Femur (tissue), 1 donor: Measurements from ENCODE around the gene TMPRSS12.
"Not testable (repeated sequence)": the region's sequence is repeated elsewhere in the genome, so short reads cannot be mapped to it uniquely, and the experiment has no call there.

Experiments used
- DNase-seq: peaks from one replicate; pipeline ENCODE4 v3.0.0-alpha.2; 2017

Gene TMPRSS12, protein sequence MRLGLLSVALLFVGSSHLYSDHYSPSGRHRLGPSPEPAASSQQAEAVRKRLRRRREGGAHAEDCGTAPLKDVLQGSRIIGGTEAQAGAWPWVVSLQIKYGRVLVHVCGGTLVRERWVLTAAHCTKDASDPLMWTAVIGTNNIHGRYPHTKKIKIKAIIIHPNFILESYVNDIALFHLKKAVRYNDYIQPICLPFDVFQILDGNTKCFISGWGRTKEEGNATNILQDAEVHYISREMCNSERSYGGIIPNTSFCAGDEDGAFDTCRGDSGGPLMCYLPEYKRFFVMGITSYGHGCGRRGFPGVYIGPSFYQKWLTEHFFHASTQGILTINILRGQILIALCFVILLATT

GRCh38 chr12:50842637-50843493 lies at the start of gene TMPRSS12:
TMPRSS12 (plus strand) TSS chr12:50842926; CDS start chr12:50842965, 39 bp downstream.
- peak; percentile 40 for DNase-seq

GRCh38 chr12:50799908-50800307 lies 42.8 kb upstream of the TMPRSS12 start:
- no peak for DNase-seq

DNA sequence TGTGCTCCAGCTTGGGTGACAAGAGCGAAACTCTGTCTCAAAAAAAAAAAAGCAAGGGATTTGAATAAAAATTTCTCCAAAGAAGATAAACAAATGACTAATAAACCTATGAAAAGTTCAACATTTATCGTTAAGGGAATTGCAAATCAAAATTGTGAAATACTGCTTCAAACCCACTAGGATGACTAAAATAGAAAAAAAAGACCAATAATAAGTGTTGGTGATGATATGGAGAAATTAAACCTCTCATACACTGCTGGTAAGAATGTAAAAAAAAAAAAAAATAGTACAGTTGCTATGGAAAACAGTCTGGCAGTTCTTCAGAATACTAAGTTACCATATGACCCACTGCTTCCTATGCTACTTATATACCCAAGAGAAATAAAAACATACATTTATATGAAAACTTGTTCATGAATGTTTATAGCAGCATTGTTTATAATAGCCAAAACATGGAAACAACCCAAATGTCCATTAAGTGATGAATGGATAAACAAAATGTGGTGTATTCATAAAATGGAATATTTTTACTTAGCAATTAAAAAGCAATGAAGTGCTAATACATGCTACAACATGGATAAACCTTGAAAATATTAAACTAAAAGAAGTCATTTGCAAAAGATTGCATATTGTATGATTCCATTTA lies 39.4 kb upstream of the TMPRSS12 start:
- no peak for DNase-seq

- no peak for DNase-seq
Observed at GRCh38 chr12:50806176-50806575, 36.5 kb upstream of the TMPRSS12 start.

GRCh38 chr12:50809131-50809530 lies 33.6 kb upstream of the TMPRSS12 start:
- DNase-seq = not testable (repeated sequence)

GRCh38 chr12:50814921-50815320 lies 27.8 kb upstream of the TMPRSS12 start:
- not testable (repeated sequence) for DNase-seq

GRCh38 chr12:50820177-50820576 lies 22.5 kb upstream of the TMPRSS12 start:
- no peak for DNase-seq

GRCh38 chr12:50822082-50822481 lies 20.6 kb upstream of the TMPRSS12 start:
- no peak for DNase-seq

DNA sequence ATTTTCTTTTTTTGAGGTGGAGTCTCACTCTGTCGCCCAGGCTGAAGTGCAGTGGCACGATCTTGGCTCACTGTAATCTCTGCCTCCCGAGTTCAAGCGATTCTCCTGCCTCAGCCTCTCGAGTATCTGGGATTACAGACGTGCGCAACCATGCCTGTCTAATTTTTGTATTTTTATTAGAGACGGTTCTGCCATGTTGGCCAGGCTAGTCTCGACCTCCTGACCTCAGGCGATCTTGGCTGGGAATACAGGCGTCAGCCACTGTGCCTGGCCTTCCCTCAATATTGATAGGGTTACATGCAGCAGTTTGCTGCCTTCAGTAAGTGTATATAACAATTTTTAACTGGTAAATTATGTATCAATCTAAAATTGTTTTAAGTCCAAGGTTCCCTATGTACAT lies 19.0 kb upstream of the TMPRSS12 start:
- not testable (repeated sequence) for DNase-seq

DNA sequence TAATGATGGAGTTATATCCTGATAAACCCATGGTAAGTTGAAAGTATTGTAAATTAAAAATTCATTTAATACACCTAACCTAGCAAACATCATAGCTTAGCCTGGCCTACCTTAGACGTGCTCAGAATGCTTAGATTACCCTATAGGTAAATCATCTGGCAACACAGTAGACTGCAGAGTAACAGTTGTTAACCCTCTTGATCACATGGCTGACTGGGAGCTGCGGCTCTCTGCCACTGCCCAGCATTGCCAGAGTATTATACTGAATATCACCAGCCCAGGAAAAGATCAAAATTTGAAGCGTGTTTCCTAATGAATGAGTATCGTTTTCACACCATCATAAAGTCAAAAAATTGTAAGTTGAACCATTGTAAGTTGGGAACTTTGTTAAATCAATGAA lies 17.8 kb upstream of the TMPRSS12 start:
- DNase-seq = no peak

GRCh38 chr12:50825372-50825838 lies 17.3 kb upstream of the TMPRSS12 start:
- no peak for DNase-seq

GRCh38 chr12:50828121-50828520 lies 14.6 kb upstream of the TMPRSS12 start:
- DNase-seq = no peak

GRCh38 chr12:50828886-50829285 lies 13.8 kb upstream of the TMPRSS12 start:
- DNase-seq = no peak

GRCh38 chr12:50833801-50834200 lies 8.9 kb upstream of the TMPRSS12 start:
- not testable (repeated sequence) for DNase-seq

DNA sequence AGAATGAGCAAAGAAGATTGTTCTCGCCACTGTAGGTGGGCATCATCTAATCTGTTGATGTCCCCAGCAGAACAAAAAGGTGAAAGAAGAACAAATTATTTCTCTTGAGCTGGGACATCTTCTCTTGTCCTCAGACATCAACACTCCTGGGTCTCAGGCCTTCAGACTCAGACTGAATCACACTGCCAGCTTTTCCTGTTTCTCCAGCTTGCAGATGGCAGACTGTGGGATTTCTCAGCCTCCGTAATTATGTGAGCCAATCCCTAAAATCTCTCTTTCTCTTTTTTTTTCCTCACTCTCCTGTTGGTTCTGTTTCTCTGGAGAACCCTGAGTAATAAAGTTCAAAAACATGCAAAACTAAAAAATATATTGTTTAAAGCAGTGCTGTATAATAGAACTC lies 3.7 kb upstream of the TMPRSS12 start:
- no peak for DNase-seq

DNA sequence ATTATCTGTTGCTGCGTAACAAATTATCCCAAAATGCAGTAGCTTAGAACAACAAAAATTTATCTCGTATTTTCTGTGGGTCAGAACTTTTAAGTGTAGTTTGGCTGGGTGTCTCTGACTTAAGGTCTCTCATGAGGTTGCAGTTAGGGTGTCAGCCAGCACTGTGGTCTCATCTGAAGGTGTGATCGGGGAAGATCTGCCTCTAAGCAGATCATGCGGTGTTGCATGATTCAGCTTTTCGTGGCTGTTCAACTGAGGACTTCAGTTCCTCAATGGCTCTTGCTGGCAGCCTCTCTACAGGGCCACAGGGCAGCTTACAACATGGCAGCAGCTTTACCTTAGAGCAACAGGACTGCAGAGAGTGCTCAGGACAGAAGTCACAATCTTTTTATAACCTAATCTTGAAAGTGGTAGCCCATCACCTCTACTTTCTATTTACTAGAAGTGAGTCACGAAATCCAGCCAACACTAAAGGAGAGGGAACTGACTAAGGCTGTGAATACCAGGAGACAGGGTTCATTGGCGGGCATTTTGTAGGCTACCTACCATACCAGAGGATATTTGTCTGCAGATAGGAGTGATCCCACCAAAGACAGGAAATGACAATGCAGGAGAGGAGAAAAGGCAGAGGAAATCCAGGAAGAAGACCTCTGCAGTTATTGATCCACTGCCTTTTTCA lies 1.8 kb upstream of the TMPRSS12 start:
- no peak for DNase-seq

DNA sequence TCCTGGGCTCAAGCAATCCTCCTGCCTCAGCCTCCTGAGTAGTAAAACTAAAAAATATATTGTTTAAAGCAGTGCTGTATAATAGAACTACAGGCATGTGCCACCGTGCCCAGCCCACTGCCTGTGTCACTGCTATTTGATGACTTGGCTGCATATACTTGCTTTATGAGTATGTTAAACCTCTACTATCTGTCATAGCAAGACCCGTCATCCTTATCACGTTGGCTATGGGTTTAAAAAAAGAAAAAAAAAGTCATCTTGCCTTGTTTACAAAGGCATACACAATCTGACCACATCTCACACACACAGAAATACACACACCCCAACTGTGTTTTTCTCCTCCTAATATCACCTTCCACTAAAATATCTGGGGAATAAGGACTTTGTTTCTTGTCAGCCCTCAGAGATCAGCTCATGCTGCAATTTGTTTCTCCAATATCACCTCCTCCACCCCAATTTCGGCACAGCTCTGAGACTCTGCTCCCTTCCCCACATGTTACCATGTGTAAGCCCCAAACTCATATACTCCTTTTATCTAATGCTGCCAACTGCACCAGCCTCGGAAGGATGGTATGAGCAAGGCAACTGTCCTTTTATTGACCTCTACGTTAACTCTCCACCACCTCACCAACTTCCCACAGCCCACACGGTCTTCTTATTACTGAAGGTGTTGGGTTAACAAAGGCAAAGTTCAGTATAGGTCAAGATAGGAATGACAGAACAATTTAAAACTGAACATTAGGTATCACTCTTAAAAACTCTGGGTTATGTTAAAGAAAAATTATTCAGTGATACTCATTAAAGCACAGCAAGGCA lies 802 bp upstream of the TMPRSS12 start:
- DNase-seq = no peak

- no peak for DNase-seq
Observed at GRCh38 chr12:50845021-50845647, 2.4 kb downstream of the TMPRSS12 start.

DNA sequence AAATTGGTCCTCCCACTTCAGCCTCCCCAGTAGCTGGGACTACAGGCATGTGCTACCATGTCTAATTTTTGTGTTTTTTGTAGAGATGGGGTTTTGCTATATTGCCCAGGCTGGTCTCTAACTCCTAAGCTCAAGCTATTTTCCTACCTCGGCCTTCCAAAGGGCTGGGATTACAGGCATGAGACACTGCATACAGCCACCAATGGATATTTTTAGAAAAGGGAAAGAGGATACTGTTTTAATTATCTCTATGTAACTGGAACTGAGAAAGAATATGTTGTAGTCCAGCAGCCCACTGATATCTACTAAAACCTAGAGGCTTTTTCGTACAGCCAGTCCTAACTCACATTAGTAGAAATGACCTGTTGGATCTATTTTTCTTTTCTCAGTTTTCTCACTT lies 6.2 kb downstream of the TMPRSS12 start:
- no peak for DNase-seq

GRCh38 chr12:50855218-50855617 lies 12.5 kb downstream of the TMPRSS12 start:
- DNase-seq = not testable (repeated sequence)

DNA sequence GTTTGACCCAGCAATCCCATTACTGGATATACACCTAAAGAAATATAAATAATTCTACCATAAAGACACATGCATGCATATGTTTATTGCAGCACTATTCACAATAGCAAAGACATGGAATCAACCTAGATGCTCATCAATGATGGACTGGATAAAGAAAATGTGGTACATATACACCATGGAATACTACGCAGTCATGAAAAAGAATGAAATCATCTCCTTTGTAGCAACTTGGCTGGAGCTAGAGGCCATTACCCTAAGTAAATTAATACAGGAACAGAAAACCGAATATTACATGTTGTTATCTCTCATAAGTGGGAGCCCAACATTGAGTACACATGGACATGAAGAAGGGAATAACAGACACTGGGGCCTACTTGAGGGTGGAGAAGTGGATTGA lies 13.0 kb downstream of the TMPRSS12 start:
- DNase-seq = not testable (repeated sequence)
